GM23338 (cell line): ENCODE results near the gene TMX2. TPM values are rescaled to one million over a fixed set of nuclear protein-coding genes. Genes with fewer than 3 reads are reported as not detected.

ENCODE experiments used
- ATAC-seq: fragments of 200-7000 bp; cut with Tn5 transposase; 3 replicates; pipeline ENCODE4 v1.9.1; 2020
- DNase-seq: peaks from one replicate; pipeline ENCODE4 v3.0.0-alpha.2; 2015; ENCODE audit warnings: low spot score
- H2AFZ ChIP-seq: fragments of 200-600 bp; sonication (generic); 2 replicates; pipeline ENCODE4 v1.8.0; 2016; ENCODE audit warnings: antibody characterized with exemption, mild to moderate bottlenecking, moderate library complexity
- H3F3A ChIP-seq: fragments of 200-600 bp; sonication (generic); replicated peaks from 2 replicates; pipeline ENCODE4 v1.8.0; 2017; ENCODE audit warnings: antibody characterized with exemption, mixed run types, low read depth
- H3K27ac ChIP-seq: fragments of 200-600 bp; sonication (generic); 2 replicates; pipeline ENCODE4 v1.6.1; 2016; ENCODE audit warnings: low read depth
- H3K27me3 ChIP-seq: fragments of 200-600 bp; sonication (generic); 2 replicates; pipeline ENCODE4 v1.8.0; 2016; ENCODE audit warnings: mild to moderate bottlenecking, mixed run types, moderate library complexity; ENCODE audit not compliant: insufficient read depth
- H3K36me3 ChIP-seq: fragments of 200-600 bp; sonication (generic); 2 replicates; pipeline ENCODE4 v1.8.0; 2016; ENCODE audit warnings: mild to moderate bottlenecking; ENCODE audit not compliant: insufficient read depth
- H3K4me1 ChIP-seq: fragments of 200-600 bp; sonication (generic); 2 replicates; pipeline ENCODE4 v1.8.0; 2016; ENCODE audit warnings: mild to moderate bottlenecking, moderate library complexity; ENCODE audit not compliant: insufficient read depth
- H3K4me2 ChIP-seq: fragments of 200-600 bp; sonication (generic); 2 replicates; pipeline ENCODE4 v1.7.1; 2017; ENCODE audit warnings: mixed run types
- H3K4me3 ChIP-seq: fragments of 200-600 bp; sonication (generic); 2 replicates; pipeline ENCODE4 v1.6.1; 2016; ENCODE audit warnings: mixed run types
- H3K79me2 ChIP-seq: fragments of 200-600 bp; sonication (generic); replicated peaks from 2 replicates; pipeline ENCODE4 v1.8.0; 2017; ENCODE audit warnings: mild to moderate bottlenecking; ENCODE audit not compliant: insufficient read depth
- H3K9me2 ChIP-seq: fragments of 200-600 bp; sonication (generic); 2 replicates; pipeline ENCODE4 v1.8.0; 2017; ENCODE audit not compliant: insufficient read depth
- H4K20me1 ChIP-seq: fragments of 200-600 bp; sonication (generic); replicated peaks from 2 replicates; pipeline ENCODE4 v1.8.0; 2017; ENCODE audit warnings: mild to moderate bottlenecking; ENCODE audit not compliant: insufficient read depth
- H3K27ac Mint-ChIP-seq: 2 replicates; pipeline ENCODE4 v1.8.0; 2020; ENCODE audit warnings: inconsistent platforms, mild to moderate bottlenecking, moderate library complexity, mixed read lengths
- H3K27me3 Mint-ChIP-seq: 3 replicates; pipeline ENCODE4 v1.8.0; 2022; ENCODE audit warnings: low read depth, mild to moderate bottlenecking, moderate library complexity, mixed read lengths, inconsistent platforms; ENCODE audit not compliant: insufficient read depth, poor library complexity
- H3K36me3 Mint-ChIP-seq: 3 replicates; pipeline ENCODE4 v1.8.0; 2021; ENCODE audit warnings: low read depth, mild to moderate bottlenecking, inconsistent platforms, moderate library complexity, mixed read lengths
- H3K4me1 Mint-ChIP-seq: 3 replicates; pipeline ENCODE4 v1.8.0; 2020; ENCODE audit warnings: mild to moderate bottlenecking, inconsistent platforms, mixed read lengths
- H3K4me3 Mint-ChIP-seq: 3 replicates; pipeline ENCODE4 v1.8.0; 2021; ENCODE audit warnings: moderate library complexity, mild to moderate bottlenecking, inconsistent platforms, mixed read lengths
- H3K9me3 Mint-ChIP-seq: 3 replicates; pipeline ENCODE4 v1.8.0; 2020; ENCODE audit warnings: moderate library complexity, mild to moderate bottlenecking, inconsistent platforms, mixed read lengths
- CREB1 ChIP-seq: fragments of 250-450 bp; sonication (Bioruptor Pico); IDR thresholded peaks from 2 replicates; pipeline ENCODE4 v1.5.0; 2020; ENCODE audit warnings: low read depth, mild to moderate bottlenecking, moderate library complexity
- NANOG ChIP-seq: IDR thresholded peaks from 2 replicates; pipeline ENCODE4 v1.6.1; 2016; ENCODE audit warnings: antibody characterized with exemption, borderline replicate concordance
- POLR2AphosphoS5 ChIP-seq: IDR thresholded peaks from 2 replicates; pipeline ENCODE4 v1.6.1; 2016; ENCODE audit warnings: antibody characterized with exemption, low read depth
- ZNF462 ChIP-seq: fragments of 250-450 bp; sonication (Bioruptor Pico); IDR thresholded peaks from 2 replicates; pipeline ENCODE4 v1.5.0; 2020; ENCODE audit warnings: mild to moderate bottlenecking, moderate library complexity
- polyA plus RNA-seq: library from polyadenylated mRNA; unstranded; fragments of >200 nt; fragmentation: Nextera tagmentation; extraction: Ambion mirVana; gene quantifications from 2 replicates; pipeline ENCODE4 v1.2.1, GENCODE V29; 2016
- total RNA-seq: library from RNA; depleted of rRNA; stranded (reverse); fragments of >200 nt; shearing (Covaris generic); gene quantifications from 2 replicates; pipeline ENCODE4 v1.2.3, GENCODE V29; 2014

Gene TMX2
- total and polyA plus RNA-seq, 2 experiments from 2014 or later = 59.2 to 69.3 TPM

GRCh38 chr11:57758174-57758573, 45.8 kb downstream of the TMX2 start (continued):
- no peak for TF ChIP-seq ZNF462 (CRISPR knock-in tag)

- Histone ChIP-seq H3K27ac (peak within 1 kb of the TSS; percentile 98), H3K4me2 (peak within 1 kb of the TSS; percentile 82), H3K36me3 (no peaks in the 10 kb centered on the region), H3K9me2 (no peaks in the 10 kb centered on the region), H4K20me1 (peaks cover 4% of the 10 kb centered on the region), H3K27me3 (no peaks in the 10 kb centered on the region), H2AFZ (no peak within 1 kb of the TSS), H3F3A (no peaks in the 10 kb centered on the region), H3K79me2 (peaks cover 48% of the 10 kb centered on the region), H3K4me1 (peaks cover 17% of the 10 kb centered on the region), H3K4me3 (peak within 1 kb of the TSS; percentile 62)
- peak; percentile 81 for TF ChIP-seq CREB1 (CRISPR knock-in tag)
- TF ChIP-seq NANOG = no peak
- peak; percentile 81 for TF ChIP-seq POLR2AphosphoS5
- Mint-ChIP-seq H3K27me3 (peaks cover 3% of the 10 kb centered on the region), H3K4me1 (peaks cover 24% of the 10 kb centered on the region), H3K36me3 (peaks cover 5% of the 10 kb centered on the region; the same call in 2 of the 3 replicates), H3K4me3 (peak within 1 kb of the TSS; percentile 98), H3K9me3 (no peaks in the 10 kb centered on the region), H3K27ac (peak within 1 kb of the TSS; percentile 99)
- peak; percentile 95 for ATAC-seq
- peak; percentile 98 for DNase-seq
Observed at GRCh38 chr11:57761301-57762234, 49.2 kb downstream of the TMX2 start, which contains the start of gene CTNND1. TSS of gene CTNND1 (plus strand) at chr11:57761802. CDS start at chr11:57791479, 29,677 bp downstream.
